T-cell (primary cell): Measurements from ENCODE around the gene ARL8A. TPM values are rescaled to one million over a fixed set of nuclear protein-coding genes. Genes with fewer than 3 reads are reported as not detected.
A peak's percentile ranks its signal among the peaks of the same experiment; 100 is the strongest.

ENCODE experiments used
- ATAC-seq, 4 experiments: fragments of 200-7000 bp in 3 of 4; fragments of 150-1000 bp in 1 of 4; cut with Tn5 transposase; replicated peaks in 1 of 4; 1 replicate in 3 of 4; 2 replicates in 1 of 4; pipeline ENCODE4 v1.10.0; 2021; ENCODE audit warnings: moderate library complexity in 3 of 4, mild to moderate bottlenecking in 2 of 4, moderate number of reproducible peaks in 1 of 4
- CTCF ChIA-PET, 2 donors: fragments of 300-600 bp; sonication (Branson Sonifier 250); formaldehyde crosslinking; loops; one replicate each; lab custom pipeline; 2022; ENCODE audit warnings: antibody characterized with exemption in 2 of 2; lab: Charles Lee
- POLR2A ChIA-PET, 2 donors: fragments of 300-600 bp; sonication (Branson Sonifier 250); formaldehyde crosslinking; loops; one replicate each; lab custom pipeline; 2022; ENCODE audit warnings: antibody characterized with exemption in 2 of 2; lab: Charles Lee
- DNase-seq, 35 experiments: peaks; one replicate each; pipeline versions ENCODE4 v3.0.0 to v3.0.0-alpha.2; 2013 to 2023
- H3K27ac ChIP-seq: one replicate; pipeline ENCODE4 v1.5.1; 2013; ENCODE audit warnings: low read length
- H3K27me3 ChIP-seq, 2 experiments: replicated peaks in 1 of 2; 1 replicate in 1 of 2; 2 replicates in 1 of 2; pipeline versions ENCODE4 v1.6.1 to v1.7.0; 2013; ENCODE audit warnings: low read length in 1 of 2, mixed read lengths in 1 of 2; ENCODE audit not compliant: control insufficient read depth in 2 of 2, insufficient read depth in 2 of 2; ENCODE audit errors: extremely low read depth in 1 of 2
- H3K36me3 ChIP-seq, 2 donors: 1 replicate in 1 of 2; 2 replicates in 1 of 2; pipeline versions ENCODE4 v1.6.1 to v1.7.0; 2013; ENCODE audit warnings: low read length in 1 of 2; ENCODE audit not compliant: control insufficient read depth in 2 of 2, insufficient read depth in 1 of 2; ENCODE audit errors: extremely low read depth in 1 of 2
- H3K4me1 ChIP-seq, 2 experiments: 1 replicate in 1 of 2; 2 replicates in 1 of 2; pipeline versions ENCODE4 v1.6.1 to v1.7.0; 2013; ENCODE audit warnings: low read length in 2 of 2, mixed read lengths in 1 of 2; ENCODE audit not compliant: insufficient read depth in 2 of 2, control insufficient read depth in 1 of 2; ENCODE audit errors: extremely low read depth in 1 of 2
- H3K4me3 ChIP-seq, 2 donors: 1 replicate in 1 of 2; 2 replicates in 1 of 2; pipeline versions ENCODE4 v1.5.1 to v1.7.0; 2013; ENCODE audit warnings: mild to moderate bottlenecking in 2 of 2, low read length in 1 of 2, moderate library complexity in 1 of 2; ENCODE audit not compliant: control insufficient read depth in 1 of 2; ENCODE audit errors: extremely low read depth in 1 of 2
- H3K9me3 ChIP-seq: 2 replicates; pipeline ENCODE4 v1.7.0; 2013
- H3K27ac Mint-ChIP-seq, 2 donors: one replicate each; pipeline ENCODE4 v1.8.0; 2020 to 2021; ENCODE audit warnings: mild to moderate bottlenecking in 2 of 2, mixed read lengths in 2 of 2
- H3K27me3 Mint-ChIP-seq, 2 donors: one replicate each; pipeline ENCODE4 v1.8.0; 2021 to 2022; ENCODE audit warnings: mixed read lengths in 2 of 2
- H3K36me3 Mint-ChIP-seq: one replicate; pipeline ENCODE4 v1.8.0; 2021; ENCODE audit warnings: mixed read lengths
- H3K4me1 Mint-ChIP-seq, 3 donors: one replicate each; pipeline ENCODE4 v1.8.0; 2020 to 2022; ENCODE audit warnings: mixed read lengths in 3 of 3, mild to moderate bottlenecking in 1 of 3
- H3K4me3 Mint-ChIP-seq, 3 donors: one replicate each; pipeline ENCODE4 v1.8.0; 2020 to 2022; ENCODE audit warnings: mild to moderate bottlenecking in 3 of 3, mixed read lengths in 3 of 3, moderate library complexity in 3 of 3
- H3K9me3 Mint-ChIP-seq, 3 donors: one replicate each; pipeline ENCODE4 v1.8.0; 2020 to 2022; ENCODE audit warnings: mixed read lengths in 3 of 3
- WGBS: methylation state at CpG from one replicate; pipeline ENCODE4 v1.1.5; 2013; ENCODE audit warnings: missing lambda C conversion rate; ENCODE audit not compliant: insufficient coverage; 5-methylcytosine and 5-hydroxymethylcytosine counted together
- total RNA-seq, 35 experiments: library from RNA in 6 of 35; stranded (reverse) in 6 of 35; fragments of 120-200 nt in 1 of 35; gene quantifications; one replicate each; pipeline versions ENCODE4 v1.2.1 to v1.2.4 and lab custom pipeline; 2013 to 2026

The ARL8A gene
- total RNA-seq, 5 donors from 2014 or later (not counting 1 experiment from before 2014, with no cell fraction given): 37.8 to 70.2 (median 50.9) TPM

- 91% methylated on average over 8 of the region's 12 CpGs for WGBS
Measured at GRCh38 chr1:202131956-202132821, 12.3 kb downstream of the ARL8A start.

GRCh38 chr1:202130816-202131522 lies 13.6 kb downstream of the ARL8A start:
- 89% methylated on average over 6 of the region's 9 CpGs for WGBS
- DNase-seq (no peak), ATAC-seq (no peak)
- ChIA-PET CTCF (no interaction called here), POLR2A (no interaction called here)
- Histone ChIP-seq H3K4me1 (no peaks in the 10 kb centered on the region), H3K9me3 (no peaks in the 10 kb centered on the region), H3K4me3 (no peak overlapping the region), H3K36me3 (peaks cover 8 to 40% of the 10 kb centered on the region in 2 donors), H3K27me3 (peaks cover 0 to 2% of the 10 kb centered on the region in 2 experiments), H3K27ac (no peak overlapping the region)
- peaks cover 0 to 6% (median 4%) of the 10 kb centered on the region in 3 donors for H3K4me1 Mint-ChIP-seq
- H3K27ac Mint-ChIP-seq: no peak overlapping the region
- H3K4me3 Mint-ChIP-seq: no peak overlapping the region
- H3K36me3 Mint-ChIP-seq: peaks cover 8% of the 10 kb centered on the region
- H3K27me3 Mint-ChIP-seq: peaks cover 0 to 6% of the 10 kb centered on the region in 2 donors
- H3K9me3 Mint-ChIP-seq: no peaks in the 10 kb centered on the region

More at GRCh38 chr1:202131956-202132821, 12.3 kb downstream of the ARL8A start:
- no peaks in the 10 kb centered on the region for H3K9me3 Mint-ChIP-seq
- CTCF ChIA-PET: interaction anchor here (0.6 kb wide), 2 partner anchors 41 to 1282 kb away, joined by 3 to 4 read pairs; no protein-coding TSS in a partner anchor
- peaks cover 0 to 6% of the 10 kb centered on the region in 2 donors for H3K27me3 Mint-ChIP-seq
- DNase-seq: no peak
- no peak overlapping the region for H3K4me3 Mint-ChIP-seq
- Histone ChIP-seq H3K4me3 (no peak overlapping the region), H3K36me3 (peaks cover 10 to 40% of the 10 kb centered on the region in 2 donors), H3K4me1 (no peaks in the 10 kb centered on the region), H3K27me3 (peaks cover 0 to 2% of the 10 kb centered on the region in 2 experiments), H3K27ac (no peak overlapping the region), H3K9me3 (no peaks in the 10 kb centered on the region)
- ATAC-seq: no peak
- POLR2A ChIA-PET: no interaction called here
- H3K36me3 Mint-ChIP-seq: peaks cover 8% of the 10 kb centered on the region
- peaks cover 0 to 4% (median 4%) of the 10 kb centered on the region in 3 donors for H3K4me1 Mint-ChIP-seq
- no peak overlapping the region for H3K27ac Mint-ChIP-seq

GRCh38 chr1:202130297-202130721 lies 14.2 kb downstream of the ARL8A start:
- no peak for DNase-seq
- Mint-ChIP-seq H3K27ac (no peak overlapping the region), H3K9me3 (no peaks in the 10 kb centered on the region), H3K4me3 (no peak overlapping the region), H3K4me1 (peaks cover 0 to 6% (median 4%) of the 10 kb centered on the region in 3 donors), H3K36me3 (peaks cover 8% of the 10 kb centered on the region), H3K27me3 (peaks cover 0 to 6% of the 10 kb centered on the region in 2 donors)
- 64% methylated on average over 3 of the region's 11 CpGs for WGBS
- no peak for ATAC-seq
- Histone ChIP-seq H3K9me3 (no peaks in the 10 kb centered on the region), H3K36me3 (peaks cover 5 to 33% of the 10 kb centered on the region in 2 donors), H3K4me1 (no peaks in the 10 kb centered on the region), H3K27ac (no peak overlapping the region), H3K27me3 (peaks cover 0 to 2% of the 10 kb centered on the region in 2 experiments), H3K4me3 (no peak overlapping the region)
- POLR2A ChIA-PET: no interaction called here
- CTCF ChIA-PET: no interaction called here

- no peaks in the 10 kb centered on the region for H3K9me3 Mint-ChIP-seq
- ATAC-seq (no peak), DNase-seq (no peak)
- ChIA-PET POLR2A (interaction anchor here in 1 of 2 donors (0.6 kb wide), 1 partner anchor 660 kb away, joined by 5 read pairs; no protein-coding TSS in a partner anchor), CTCF (interaction anchor here in 1 of 2 donors (0.6 kb wide), 2 partner anchors 46 to 260 kb away, joined by 3 to 8 read pairs; no protein-coding TSS in a partner anchor)
- H3K4me3 Mint-ChIP-seq: no peak overlapping the region
- H3K27me3 Mint-ChIP-seq: peaks cover under 1 to 6% of the 10 kb centered on the region in 2 donors
- H3K27me3 ChIP-seq: peaks cover 0 to 2% of the 10 kb centered on the region in 2 experiments
- no peak overlapping the region for H3K4me3 ChIP-seq
- peaks cover 0 to 6% (median 4%) of the 10 kb centered on the region in 3 donors for H3K4me1 Mint-ChIP-seq
- no peaks in the 10 kb centered on the region for H3K9me3 ChIP-seq
- no peak overlapping the region for H3K27ac Mint-ChIP-seq
- 86% methylated on average over 6 of the region's 8 CpGs for WGBS
- peaks cover 3 to 28% of the 10 kb centered on the region in 2 donors for H3K36me3 ChIP-seq
- H3K36me3 Mint-ChIP-seq: peaks cover 5% of the 10 kb centered on the region
- no peaks in the 10 kb centered on the region for H3K4me1 ChIP-seq
- H3K27ac ChIP-seq: no peak overlapping the region
Measured at GRCh38 chr1:202129453-202130296, 14.9 kb downstream of the ARL8A start.

GRCh38 chr1:202127836-202128622 lies 16.5 kb downstream of the ARL8A start:
- DNase-seq (no peak), ATAC-seq (peak in 2 of 4 experiments; percentile 9 to 24)
- Mint-ChIP-seq H3K4me1 (peaks cover 0 to 6% (median 4%) of the 10 kb centered on the region in 3 donors), H3K27me3 (peaks cover 3 to 12% of the 10 kb centered on the region in 2 donors), H3K36me3 (peaks cover 2% of the 10 kb centered on the region), H3K27ac (no peak overlapping the region), H3K4me3 (no peak overlapping the region), H3K9me3 (no peaks in the 10 kb centered on the region)
- POLR2A ChIA-PET: no interaction called here
- WGBS: 91% methylated on average over 18 of the region's 26 CpGs
- Histone ChIP-seq H3K27ac (no peak overlapping the region), H3K4me3 (no peak overlapping the region), H3K9me3 (no peaks in the 10 kb centered on the region), H3K4me1 (no peaks in the 10 kb centered on the region), H3K27me3 (peaks cover 0 to 10% of the 10 kb centered on the region in 2 experiments), H3K36me3 (peaks cover 0 to 12% of the 10 kb centered on the region in 2 donors)
- CTCF ChIA-PET: no interaction called here
